Measurements from ENCODE around the gene PRIM2.
"Not testable (repeated sequence)": the region's sequence is repeated elsewhere in the genome, so short reads cannot be mapped to it uniquely, and the experiment has no call there.

DNA sequence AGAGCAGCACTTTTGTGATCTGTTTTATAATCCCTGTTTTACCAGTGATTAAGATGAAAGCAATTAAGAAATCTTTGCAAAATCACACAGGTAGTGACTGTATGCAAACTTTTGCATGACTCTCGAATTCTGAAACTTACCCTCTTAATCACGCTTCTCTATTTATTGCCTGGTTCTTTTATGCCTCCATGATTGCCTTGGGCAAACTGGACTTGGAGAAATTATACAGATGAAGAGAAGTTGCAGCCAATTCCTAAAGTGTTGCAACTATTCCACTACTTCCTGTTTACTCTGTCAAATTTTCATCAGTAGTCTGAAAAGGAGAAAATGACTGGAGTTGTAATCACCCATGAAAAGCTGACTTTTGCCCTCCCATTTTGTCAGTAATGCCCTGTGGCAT, 205.8 kb downstream of the PRIM2 start:
- TF ChIP-seq TAF1, POLR2AphosphoS5, POLR2A (IDR thresholded peaks at IDR 0.05; ENCODE audit: low read depth, low read length): not testable (repeated sequence)
